IMR-90 (cell line): Measurements from ENCODE around the gene CALML3. TPM values are rescaled to one million over a fixed set of nuclear protein-coding genes. Genes with fewer than 3 reads are reported as not detected.

ENCODE experiments used
- ATAC-seq: fragments of 200-7000 bp; cut with Tn5 transposase; 2 replicates; pipeline ENCODE4 v1.9.1; 2020; ENCODE audit warnings: low read depth, mild to moderate bottlenecking, moderate library complexity
- BruUV-seq: library from RNA; stranded (reverse); fragments of 400-500 nt; replicated peaks from 2 replicates; lab custom pipeline; 2021; lab: Mats Ljungman, UMichigan
- CTCF ChIA-PET: fragments of 300-600 bp; formaldehyde crosslinking; extraction: SDS; loops from one replicate; lab custom pipeline; 2021; ENCODE audit warnings: antibody characterized with exemption; lab: Yijun Ruan, JAX
- POLR2A ChIA-PET: fragments of 300-600 bp; sonication (Branson Sonifier 250); formaldehyde crosslinking; loops from one replicate; lab custom pipeline; 2022; ENCODE audit warnings: antibody characterized with exemption; ENCODE audit not compliant: unreplicated experiment; lab: Charles Lee
- DNase-seq: peaks from one replicate; pipeline ENCODE4 v3.0.0; 2013
- H2AFZ ChIP-seq: replicated peaks from 2 replicates; pipeline ENCODE3; 2013; ENCODE audit warnings: low read length, mild to moderate bottlenecking; ENCODE audit not compliant: poor library complexity
- H2AK5ac ChIP-seq: 2 replicates; pipeline ENCODE4 v1.6.1; 2013; ENCODE audit warnings: low read depth, low read length, inconsistent platforms
- H2AK9ac ChIP-seq: replicated peaks from 2 replicates; pipeline ENCODE3; 2013; ENCODE audit warnings: mild to moderate bottlenecking, low read depth, low read length, moderate library complexity; ENCODE audit not compliant: poor library complexity
- H2BK120ac ChIP-seq: 2 replicates; pipeline ENCODE4 v1.6.1; 2013; ENCODE audit warnings: low read depth, low read length, inconsistent platforms
- H2BK15ac ChIP-seq: 3 replicates; pipeline ENCODE4 v1.6.1; 2013; ENCODE audit warnings: low read depth, low read length, inconsistent platforms
- H2BK20ac ChIP-seq: 2 replicates; pipeline ENCODE4 v1.6.1; 2013; ENCODE audit warnings: low read depth, mild to moderate bottlenecking, inconsistent platforms, low read length, moderate library complexity
- H2BK5ac ChIP-seq: 2 replicates; pipeline ENCODE4 v1.6.1; 2013; ENCODE audit warnings: mild to moderate bottlenecking, low read depth, low read length, inconsistent platforms; ENCODE audit not compliant: poor library complexity, severe bottlenecking
- H3K14ac ChIP-seq: replicated peaks from 2 replicates; pipeline ENCODE4 v1.6.1; 2013; ENCODE audit warnings: low read depth, low read length, inconsistent platforms
- H3K18ac ChIP-seq: 2 replicates; pipeline ENCODE4 v1.6.1; 2013; ENCODE audit warnings: low read depth, low read length, control low read depth
- H3K23ac ChIP-seq: 2 replicates; pipeline ENCODE4 v1.6.1; 2013; ENCODE audit warnings: low read depth, low read length, inconsistent platforms
- H3K27ac ChIP-seq: 2 replicates; pipeline ENCODE4 v1.5.1; 2013; ENCODE audit warnings: mild to moderate bottlenecking, control low read depth, low read length; ENCODE audit not compliant: insufficient read depth
- H3K27me3 ChIP-seq: 2 replicates; pipeline ENCODE4 v1.6.1; 2013; ENCODE audit warnings: low read length; ENCODE audit not compliant: control insufficient read depth, insufficient read depth
- H3K36me3 ChIP-seq: 2 replicates; pipeline ENCODE4 v1.6.1; 2013; ENCODE audit warnings: low read length, mixed read lengths; ENCODE audit not compliant: control insufficient read depth, insufficient read depth
- H3K4ac ChIP-seq: 2 replicates; pipeline ENCODE4 v1.6.1; 2013; ENCODE audit warnings: low read depth, low read length, inconsistent platforms
- H3K4me1 ChIP-seq: 2 replicates; pipeline ENCODE4 v1.6.1; 2013; ENCODE audit warnings: low read length, mixed read lengths; ENCODE audit not compliant: control insufficient read depth, insufficient read depth
- H3K4me2 ChIP-seq: 2 replicates; pipeline ENCODE4 v1.6.1; 2013; ENCODE audit warnings: low read depth, mild to moderate bottlenecking, control low read depth, low read length, moderate library complexity
- H3K4me3 ChIP-seq: 2 replicates; pipeline ENCODE4 v1.5.1; 2013; ENCODE audit warnings: low read depth, mild to moderate bottlenecking, control low read depth, low read length, moderate library complexity; ENCODE audit not compliant: insufficient read depth
- H3K56ac ChIP-seq: 2 replicates; pipeline ENCODE4 v1.6.1; 2013; ENCODE audit warnings: low read length, inconsistent platforms; ENCODE audit not compliant: insufficient read depth; ENCODE audit errors: extremely low read depth
- H3K79me1 ChIP-seq, 2 experiments: 2 replicates each; pipeline ENCODE4 v1.6.1; 2013; ENCODE audit warnings: low read length in 2 of 2, inconsistent platforms in 1 of 2, low read depth in 1 of 2
- H3K9ac ChIP-seq: 2 replicates; pipeline ENCODE4 v1.6.1; 2013; ENCODE audit warnings: low read depth, low read length, control low read depth
- H3K9me1 ChIP-seq: 2 replicates; pipeline ENCODE4 v1.6.1; 2013; ENCODE audit warnings: low read length, inconsistent platforms; ENCODE audit not compliant: insufficient read depth
- H3K9me3 ChIP-seq: 2 replicates; pipeline ENCODE4 v1.6.1; 2013; ENCODE audit warnings: low read length; ENCODE audit not compliant: control insufficient read depth, insufficient read depth
- H4K20me1 ChIP-seq: 2 replicates; pipeline ENCODE4 v1.6.1; 2013; ENCODE audit warnings: low read length, inconsistent platforms; ENCODE audit not compliant: insufficient read depth
- H4K5ac ChIP-seq: 2 replicates; pipeline ENCODE4 v1.6.1; 2013; ENCODE audit warnings: mild to moderate bottlenecking, low read depth, low read length, control low read depth
- H4K8ac ChIP-seq, 2 experiments: 2 replicates each; pipeline ENCODE4 v1.6.1; 2013; ENCODE audit warnings: low read depth in 2 of 2, low read length in 2 of 2, control low read depth in 1 of 2, inconsistent platforms in 1 of 2
- H4K91ac ChIP-seq: 2 replicates; pipeline ENCODE4 v1.6.1; 2013; ENCODE audit warnings: low read depth, low read length, inconsistent platforms; ENCODE audit not compliant: insufficient read depth
- POLR2A ChIP-seq: IDR thresholded peaks from 2 replicates; pipeline ENCODE4 v1.6.1; 2012; ENCODE audit warnings: mild to moderate bottlenecking, low read depth, low read length
- RAD21 ChIP-seq: IDR thresholded peaks from 2 replicates; pipeline ENCODE4 v1.6.1; 2012; ENCODE audit warnings: low read length, improper control_type of control experiment
- WGBS, 2 experiments: methylation state at CpG; one replicate each; pipeline versions ENCODE4 v1.1.5 to v1.1.7; 2013; ENCODE audit warnings: missing lambda C conversion rate in 2 of 2; ENCODE audit not compliant: insufficient read length in 1 of 2; ENCODE audit errors: extremely low coverage in 2 of 2; 5-methylcytosine and 5-hydroxymethylcytosine counted together
- dilution Hi-C: fragments of 300-500 bp; cut with HindIII; formaldehyde crosslinking; loops from one replicate; pipeline ENCODE4 v1.14.3; 2018; ENCODE audit warnings: low sequenced_read_pairs; ENCODE audit not compliant: unreplicated experiment
- in situ Hi-C: fragments of 300-500 bp; cut with MboI; formaldehyde crosslinking; loops from 3 replicates; pipeline ENCODE4 v1.14.3; 2019; ENCODE audit warnings: low sequenced_read_pairs, inconsistent platforms, mixed read lengths
- intact Hi-C: fragments of 100-400 bp; cut with micrococcal nuclease; formaldehyde crosslinking; loops from 2 replicates; pipeline ENCODE4 v1.10.0; 2022
- polyA plus RNA-seq, 3 experiments: library from polyadenylated mRNA; depleted of rRNA; stranded (reverse); fragments of >200 nt; gene quantifications; 2 replicates each; pipeline ENCODE4 v1.2.3, GENCODE V29; 2012; ENCODE audit warnings: low replicate concordance in 1 of 3
- total RNA-seq: library from RNA; depleted of rRNA; stranded (reverse); fragments of >200 nt; gene quantifications from 2 replicates; pipeline ENCODE4 v1.2.3, GENCODE V29; 2012

Gene CALML3
- total and polyA plus RNA-seq, 2 of the 4 experiments (the other 2 are of a cell fraction) = not detected

- H3K9me3 ChIP-seq = no peaks in the 10 kb centered on the region
- WGBS, 2 experiments = no CpG with 5 or more reads among the region's 9 CpGs
- peak overlapping the region; percentile 94 for H2AK9ac ChIP-seq
- peak overlapping the region; percentile 54 to 87 for H4K8ac ChIP-seq
- peak overlapping the region; percentile 92 for H3K14ac ChIP-seq
- DNase-seq (no peak), ATAC-seq (peak; percentile 39)
- H2AK5ac ChIP-seq = peak overlapping the region; percentile 90
- BruUV-seq = no TSS peak
- H4K20me1 ChIP-seq = no peaks in the 10 kb centered on the region
- peak overlapping the region; percentile 29 for H2BK5ac ChIP-seq
- H4K5ac ChIP-seq = peak overlapping the region; percentile 32
- H3K18ac ChIP-seq = peak overlapping the region; percentile 10
- peak overlapping the region; percentile 72; the same call in 1 of the 2 replicates for H3K23ac ChIP-seq
- dilution Hi-C loops = no loop called here
- CTCF ChIA-PET = no interaction called here
- peak overlapping the region; percentile 69 for H2BK15ac ChIP-seq
- no peak overlapping the region for H3K9ac ChIP-seq
- H3K4me2 ChIP-seq = peak overlapping the region; percentile 9
- H3K4ac ChIP-seq = peak overlapping the region; percentile 93
- no peak for TF ChIP-seq POLR2A
- no peak for TF ChIP-seq RAD21
- peaks cover 18% of the 10 kb centered on the region for H3K4me1 ChIP-seq
- peak overlapping the region; percentile 27; the same call in 1 of the 2 replicates for H3K56ac ChIP-seq
- H4K91ac ChIP-seq = peak overlapping the region; percentile 90
- POLR2A ChIA-PET = no interaction called here
- H3K9me1 ChIP-seq = peaks cover 11% of the 10 kb centered on the region
- H2AFZ ChIP-seq = peak overlapping the region; percentile 90
- H3K36me3 ChIP-seq = no peaks in the 10 kb centered on the region
- H3K27me3 ChIP-seq = no peaks in the 10 kb centered on the region
- H2BK120ac ChIP-seq = peak overlapping the region; percentile 94
- H3K4me3 ChIP-seq = no peak overlapping the region
- peak overlapping the region; percentile 54 for H2BK20ac ChIP-seq
- H3K79me1 ChIP-seq = no peaks in the 10 kb centered on the region
- intact Hi-C loops = no loop called here
- H3K27ac ChIP-seq = peak overlapping the region; percentile 3; the same call in 1 of the 2 replicates
- in situ Hi-C loops = no loop called here
These were observed 50.4 kb downstream of the CALML3 start for GRCh38 chr10:5575144-5575481.
